ENCODE results near the gene ZMYND8.

- TF ChIP-seq CTCF (conservative IDR thresholded peaks at IDR 0.05 in 1 of 2, IDR thresholded peaks at IDR 0.05 in 1 of 2; ENCODE audit: extremely low read depth in 1 of 2, insufficient read depth in 1 of 2, low read depth in 1 of 2, low read length in 2 of 2): no peak
- no peak for TF ChIP-seq EZH2 (IDR thresholded peaks at IDR 0.05; ENCODE audit: borderline replicate concordance, low read length)
Observed at GRCh38 chr20:47239719-47240067, 116.8 kb downstream of the ZMYND8 start.
